H9 (cell line): ENCODE results near the gene HLA-F. TPM values are rescaled to one million over a fixed set of nuclear protein-coding genes. Genes with fewer than 3 reads are reported as not detected.

Experiments
- DNase-seq: peaks from one replicate; pipeline ENCODE4 v3.0.0-alpha.2; 2017
- H2AFZ ChIP-seq: one replicate; pipeline ENCODE4 v1.6.1; 2013; ENCODE audit warnings: mild to moderate bottlenecking, low read length, control low read depth, moderate library complexity
- H2AK5ac ChIP-seq: 2 replicates; pipeline ENCODE4 v1.6.1; 2013; ENCODE audit warnings: low read length, control low read depth, mixed read lengths; ENCODE audit not compliant: insufficient read length
- H2BK120ac ChIP-seq: one replicate; pipeline ENCODE4 v1.6.1; 2013; ENCODE audit warnings: low read depth, mild to moderate bottlenecking, low read length, control low read depth, inconsistent platforms; ENCODE audit not compliant: poor library complexity, severe bottlenecking
- H2BK12ac ChIP-seq: 2 replicates; pipeline ENCODE4 v1.6.1; 2013; ENCODE audit warnings: low read length, control low read depth, mixed read lengths, low read depth; ENCODE audit not compliant: insufficient read length
- H2BK15ac ChIP-seq: 2 replicates; pipeline ENCODE4 v1.6.1; 2013; ENCODE audit warnings: low read depth, low read length, control low read depth
- H2BK20ac ChIP-seq: one replicate; pipeline ENCODE4 v1.6.1; 2013; ENCODE audit warnings: low read depth, mild to moderate bottlenecking, low read length, control low read depth, inconsistent platforms; ENCODE audit not compliant: poor library complexity, severe bottlenecking
- H2BK5ac ChIP-seq: 2 replicates; pipeline ENCODE4 v1.6.1; 2013; ENCODE audit warnings: low read length, control low read depth, mixed read lengths; ENCODE audit not compliant: insufficient read length
- H3K14ac ChIP-seq: 2 replicates; pipeline ENCODE4 v1.6.1; 2013; ENCODE audit warnings: low read length, control low read depth; ENCODE audit not compliant: insufficient read depth
- H3K18ac ChIP-seq: 2 replicates; pipeline ENCODE4 v1.6.1; 2013; ENCODE audit warnings: low read depth, mild to moderate bottlenecking, mixed read lengths, low read length, control low read depth; ENCODE audit not compliant: insufficient read length
- H3K23ac ChIP-seq: 2 replicates; pipeline ENCODE4 v1.6.1; 2013; ENCODE audit warnings: low read length, control low read depth, mixed read lengths, low read depth; ENCODE audit not compliant: insufficient read length
- H3K23me2 ChIP-seq: 2 replicates; pipeline ENCODE4 v1.6.1; 2013; ENCODE audit warnings: low read depth, mild to moderate bottlenecking, mixed read lengths, low read length, control low read depth; ENCODE audit not compliant: insufficient read length, poor library complexity, severe bottlenecking
- H3K27ac ChIP-seq: 2 replicates; pipeline ENCODE4 v1.5.1; 2013; ENCODE audit warnings: low read length, control low read depth, mixed read lengths, low read depth; ENCODE audit not compliant: insufficient read length
- H3K27me3 ChIP-seq: 2 replicates; pipeline ENCODE4 v1.6.1; 2013; ENCODE audit warnings: low read length, control low read depth, inconsistent platforms; ENCODE audit not compliant: insufficient read depth
- H3K4ac ChIP-seq: 2 replicates; pipeline ENCODE4 v1.6.1; 2013; ENCODE audit warnings: low read depth, mild to moderate bottlenecking, control low read depth, inconsistent platforms, low read length, moderate library complexity
- H3K4me1 ChIP-seq: 2 replicates; pipeline ENCODE4 v1.6.1; 2013; ENCODE audit warnings: low read length, control low read depth, inconsistent platforms; ENCODE audit not compliant: insufficient read depth
- H3K4me2 ChIP-seq: 2 replicates; pipeline ENCODE4 v1.6.1; 2013; ENCODE audit warnings: low read length, control low read depth, mixed read lengths; ENCODE audit not compliant: insufficient read length, insufficient read depth
- H3K56ac ChIP-seq: 2 replicates; pipeline ENCODE4 v1.6.1; 2013; ENCODE audit warnings: low read depth, mild to moderate bottlenecking, mixed read lengths, low read length, control low read depth; ENCODE audit not compliant: insufficient read length
- H3K79me1 ChIP-seq: 2 replicates; pipeline ENCODE4 v1.6.1; 2013; ENCODE audit warnings: low read depth, mild to moderate bottlenecking, moderate library complexity, low read length, control low read depth, inconsistent platforms; ENCODE audit not compliant: insufficient read depth, poor library complexity, severe bottlenecking
- H3K79me2 ChIP-seq: 2 replicates; pipeline ENCODE4 v1.6.1; 2013; ENCODE audit warnings: low read length, control low read depth, inconsistent platforms; ENCODE audit not compliant: insufficient read depth
- H3K9ac ChIP-seq: 2 replicates; pipeline ENCODE4 v1.6.1; 2013; ENCODE audit warnings: low read length, control low read depth, mixed read lengths; ENCODE audit not compliant: insufficient read length; ENCODE audit errors: extremely low read depth
- H3K9me3 ChIP-seq: one replicate; pipeline ENCODE4 v1.6.1; 2013; ENCODE audit warnings: low read depth, low read length, inconsistent platforms; ENCODE audit not compliant: control insufficient read depth
- H3T11ph ChIP-seq: one replicate; pipeline ENCODE4 v1.6.1; 2013; ENCODE audit warnings: mild to moderate bottlenecking, low read length, control low read depth, inconsistent platforms
- H4K20me1 ChIP-seq: one replicate; pipeline ENCODE4 v1.6.1; 2013; ENCODE audit not compliant: control insufficient read depth, insufficient read length, insufficient read depth
- H4K5ac ChIP-seq: 2 replicates; pipeline ENCODE4 v1.6.1; 2013; ENCODE audit warnings: low read depth, mild to moderate bottlenecking, mixed read lengths, low read length, control low read depth; ENCODE audit not compliant: insufficient read length
- H4K8ac ChIP-seq: replicated peaks from 2 replicates; pipeline ENCODE4 v1.6.1; 2013; ENCODE audit warnings: low read length, control low read depth, mixed read lengths, low read depth; ENCODE audit not compliant: insufficient read length
- H4K91ac ChIP-seq: 2 replicates; pipeline ENCODE4 v1.6.1; 2013; ENCODE audit warnings: low read depth, mild to moderate bottlenecking, moderate library complexity, mixed read lengths, low read length, control low read depth; ENCODE audit not compliant: insufficient read length
- H3K27ac Mint-ChIP-seq, 3 experiments: 2 replicates in 2 of 3; 3 replicates in 1 of 3; pipeline ENCODE4 v1.8.0; 2020 to 2021; ENCODE audit warnings: mixed read lengths in 3 of 3, mild to moderate bottlenecking in 1 of 3, moderate library complexity in 1 of 3
- H3K27me3 Mint-ChIP-seq: 2 replicates; pipeline ENCODE4 v1.8.0; 2021; ENCODE audit warnings: low read depth, mild to moderate bottlenecking, moderate library complexity, mixed read lengths
- H3K36me3 Mint-ChIP-seq, 3 experiments: 2 replicates in 2 of 3; 3 replicates in 1 of 3; pipeline ENCODE4 v1.8.0; 2020 to 2021; ENCODE audit warnings: low read depth in 3 of 3, mixed read lengths in 3 of 3; ENCODE audit not compliant: insufficient read depth in 1 of 3
- H3K4me1 Mint-ChIP-seq, 2 experiments: 2 replicates each; pipeline ENCODE4 v1.8.0; 2020; ENCODE audit warnings: mixed read lengths in 2 of 2
- H3K4me3 Mint-ChIP-seq, 2 experiments: 2 replicates in 1 of 2; 3 replicates in 1 of 2; pipeline ENCODE4 v1.8.0; 2020 to 2021; ENCODE audit warnings: mild to moderate bottlenecking in 2 of 2, mixed read lengths in 2 of 2, moderate library complexity in 1 of 2
- H3K9me3 Mint-ChIP-seq, 2 experiments: 2 replicates in 1 of 2; 3 replicates in 1 of 2; pipeline ENCODE4 v1.8.0; 2020; ENCODE audit warnings: mild to moderate bottlenecking in 2 of 2, mixed read lengths in 2 of 2, moderate library complexity in 1 of 2
- WGBS: extraction: QIAGEN DNeasy Blood & Tissue Kit; methylation state at CpG from one replicate; pipeline ENCODE4 v1.1.7; 2013; ENCODE audit warnings: missing lambda C conversion rate, low lambda C conversion rate, mixed read lengths; ENCODE audit not compliant: insufficient read length; ENCODE audit errors: extremely low coverage; 5-methylcytosine and 5-hydroxymethylcytosine counted together
- total RNA-seq: library from RNA; stranded (reverse); gene quantifications from 2 replicates; pipeline ENCODE4 v1.2.1, GENCODE V29; 2021
- TF ChIP-seq, protein P1 (sequence below): fragments of 200-600 bp; sonication (generic); conservative IDR thresholded peaks from 3 replicates; pipeline ENCODE4 v1.8.0; 2021; ENCODE audit warnings: antibody characterized with exemption, mild to moderate bottlenecking

Gene HLA-F
- total RNA-seq, 1 experiment from 2014 or later, result 7.4 TPM

GRCh38 chr6:29680904-29681303, 42.3 kb upstream of the HLA-F start, which contains the start of gene ZFP57:
Gene ZFP57, minus strand, starts transcription at chr6:29681152. Its CDS starts 4,149 bp downstream, at chr6:29677003.
- H3K36me3 Mint-ChIP-seq, result peaks cover 1 to 16% (median 4%) of the 10 kb centered on the region in 3 experiments; a peak in 6 of 7 replicates
- DNase-seq, result no peak
- H3K23ac ChIP-seq, result no peak within 1 kb of the TSS
- no peaks in the 10 kb centered on the region for H3K27me3 Mint-ChIP-seq
- H2BK120ac ChIP-seq, result no peak within 1 kb of the TSS
- peaks cover 0 to 2% of the 10 kb centered on the region in 2 experiments; a peak in 3 of 5 replicates for H3K9me3 Mint-ChIP-seq
- H3K14ac ChIP-seq, result no peak within 1 kb of the TSS
- H4K5ac ChIP-seq, result no peak within 1 kb of the TSS
- H3K79me2 ChIP-seq, result no peaks in the 10 kb centered on the region
- H2BK5ac ChIP-seq, result no peak within 1 kb of the TSS
- TF ChIP-seq, protein P1, sequence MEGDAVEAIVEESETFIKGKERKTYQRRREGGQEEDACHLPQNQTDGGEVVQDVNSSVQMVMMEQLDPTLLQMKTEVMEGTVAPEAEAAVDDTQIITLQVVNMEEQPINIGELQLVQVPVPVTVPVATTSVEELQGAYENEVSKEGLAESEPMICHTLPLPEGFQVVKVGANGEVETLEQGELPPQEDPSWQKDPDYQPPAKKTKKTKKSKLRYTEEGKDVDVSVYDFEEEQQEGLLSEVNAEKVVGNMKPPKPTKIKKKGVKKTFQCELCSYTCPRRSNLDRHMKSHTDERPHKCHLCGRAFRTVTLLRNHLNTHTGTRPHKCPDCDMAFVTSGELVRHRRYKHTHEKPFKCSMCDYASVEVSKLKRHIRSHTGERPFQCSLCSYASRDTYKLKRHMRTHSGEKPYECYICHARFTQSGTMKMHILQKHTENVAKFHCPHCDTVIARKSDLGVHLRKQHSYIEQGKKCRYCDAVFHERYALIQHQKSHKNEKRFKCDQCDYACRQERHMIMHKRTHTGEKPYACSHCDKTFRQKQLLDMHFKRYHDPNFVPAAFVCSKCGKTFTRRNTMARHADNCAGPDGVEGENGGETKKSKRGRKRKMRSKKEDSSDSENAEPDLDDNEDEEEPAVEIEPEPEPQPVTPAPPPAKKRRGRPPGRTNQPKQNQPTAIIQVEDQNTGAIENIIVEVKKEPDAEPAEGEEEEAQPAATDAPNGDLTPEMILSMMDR, result no peak
- no peaks in the 10 kb centered on the region for H4K20me1 ChIP-seq
- H2AFZ ChIP-seq, result no peak within 1 kb of the TSS
- H3K79me1 ChIP-seq, result no peaks in the 10 kb centered on the region
- no peak within 1 kb of the TSS for H3K4me2 ChIP-seq
- H3K18ac ChIP-seq, result peak within 1 kb of the TSS; percentile 11
- no peak within 1 kb of the TSS for H3K56ac ChIP-seq
- no peaks in the 10 kb centered on the region for H3K9me3 ChIP-seq
- no peak within 1 kb of the TSS for H2AK5ac ChIP-seq
- no peak within 1 kb of the TSS for H4K91ac ChIP-seq
- no peak within 1 kb of the TSS for H3K4ac ChIP-seq
- no peak within 1 kb of the TSS for H3K27ac ChIP-seq
- H4K8ac ChIP-seq, result no peak within 1 kb of the TSS
- no peak within 1 kb of the TSS for H2BK20ac ChIP-seq
- H3K4me1 ChIP-seq, result peaks cover 7% of the 10 kb centered on the region; the same call in 1 of the 2 replicates
- no peak within 1 kb of the TSS for H3K4me3 Mint-ChIP-seq
- H2BK15ac ChIP-seq, result no peak within 1 kb of the TSS
- H3T11ph ChIP-seq, result no peak within 1 kb of the TSS
- H3K9ac ChIP-seq, result no peak within 1 kb of the TSS
- no CpG with 5 or more reads among the region's 31 CpGs for WGBS
- no peaks in the 10 kb centered on the region for H3K27me3 ChIP-seq
- H3K27ac Mint-ChIP-seq, result peak within 1 kb of the TSS in 2 of 3 experiments; percentile 81 to 83; a peak in 4 of 7 replicates
- no peaks in the 10 kb centered on the region for H3K23me2 ChIP-seq
- H3K4me1 Mint-ChIP-seq, result peaks cover 32 to 45% of the 10 kb centered on the region in 2 experiments
- no peak within 1 kb of the TSS for H2BK12ac ChIP-seq
